ENCODE measurements around the gene CHRNA4.

CHRNA4 gene

GRCh38 chr20:63347950-63348827, 13.0 kb downstream of the CHRNA4 start:
- H4K20me1 ChIP-seq (ENCODE audit: control insufficient read depth, insufficient read depth, low read depth, low read length), result no peaks in the 10 kb centered on the region
- no peaks in the 10 kb centered on the region for H3K27me3 ChIP-seq (ENCODE audit: control insufficient read depth, low read length)
- TF ChIP-seq EZH2phosphoT487 (IDR thresholded peaks at IDR 0.05; ENCODE audit: borderline replicate concordance, low read length) (no peak), CTCF (IDR thresholded peaks at IDR 0.05; ENCODE audit: low read depth, low read length, poor library complexity, severe bottlenecking) (no peak)
- peaks cover 31% of the 10 kb centered on the region; the same call in 1 of the 2 replicates for H3K9me3 ChIP-seq (ENCODE audit: control insufficient read depth, insufficient read depth, low read length)
- H3K4me1 ChIP-seq (ENCODE audit: control insufficient read depth, low read length), result no peaks in the 10 kb centered on the region
- no peaks in the 10 kb centered on the region for H3F3A ChIP-seq (ENCODE audit: control insufficient read depth, insufficient read depth)
- H3K9me2 ChIP-seq (replicated peaks; ENCODE audit: control insufficient read depth, low read length), result no peaks in the 10 kb centered on the region
- H3K4me2 ChIP-seq (ENCODE audit: low read length), result no peak overlapping the region
- no peak overlapping the region for H3K4me3 ChIP-seq (ENCODE audit: low read length)
- H3K36me3 ChIP-seq (ENCODE audit: control insufficient read depth, low read length), result no peaks in the 10 kb centered on the region
- H3K27ac ChIP-seq (ENCODE audit: low read depth, low read length), result no peak overlapping the region
- H3K79me2 ChIP-seq (ENCODE audit: control insufficient read depth, low read length), result no peaks in the 10 kb centered on the region

- Histone ChIP-seq H3K27ac (ENCODE audit: low read depth, low read length) (no peak overlapping the region), H3K4me1 (ENCODE audit: control insufficient read depth, low read length) (no peaks in the 10 kb centered on the region), H3K79me2 (ENCODE audit: control insufficient read depth, low read length) (no peaks in the 10 kb centered on the region), H3K36me3 (ENCODE audit: control insufficient read depth, low read length) (no peaks in the 10 kb centered on the region), H3K9me2 (replicated peaks; ENCODE audit: control insufficient read depth, low read length) (no peaks in the 10 kb centered on the region), H3K4me2 (ENCODE audit: low read length) (no peak overlapping the region), H3K9me3 (ENCODE audit: control insufficient read depth, insufficient read depth, low read length) (peaks cover 22% of the 10 kb centered on the region; the same call in 1 of the 2 replicates), H3F3A (ENCODE audit: control insufficient read depth, insufficient read depth) (no peaks in the 10 kb centered on the region), H4K20me1 (ENCODE audit: control insufficient read depth, insufficient read depth, low read depth, low read length) (no peaks in the 10 kb centered on the region), H3K27me3 (ENCODE audit: control insufficient read depth, low read length) (no peaks in the 10 kb centered on the region), H3K4me3 (ENCODE audit: low read length) (no peak overlapping the region)
- TF ChIP-seq CTCF (IDR thresholded peaks at IDR 0.05; ENCODE audit: low read depth, low read length, poor library complexity, severe bottlenecking) (no peak), EZH2phosphoT487 (IDR thresholded peaks at IDR 0.05; ENCODE audit: borderline replicate concordance, low read length) (no peak)
These were observed 13.9 kb downstream of the CHRNA4 start for GRCh38 chr20:63347081-63347741.

DNA sequence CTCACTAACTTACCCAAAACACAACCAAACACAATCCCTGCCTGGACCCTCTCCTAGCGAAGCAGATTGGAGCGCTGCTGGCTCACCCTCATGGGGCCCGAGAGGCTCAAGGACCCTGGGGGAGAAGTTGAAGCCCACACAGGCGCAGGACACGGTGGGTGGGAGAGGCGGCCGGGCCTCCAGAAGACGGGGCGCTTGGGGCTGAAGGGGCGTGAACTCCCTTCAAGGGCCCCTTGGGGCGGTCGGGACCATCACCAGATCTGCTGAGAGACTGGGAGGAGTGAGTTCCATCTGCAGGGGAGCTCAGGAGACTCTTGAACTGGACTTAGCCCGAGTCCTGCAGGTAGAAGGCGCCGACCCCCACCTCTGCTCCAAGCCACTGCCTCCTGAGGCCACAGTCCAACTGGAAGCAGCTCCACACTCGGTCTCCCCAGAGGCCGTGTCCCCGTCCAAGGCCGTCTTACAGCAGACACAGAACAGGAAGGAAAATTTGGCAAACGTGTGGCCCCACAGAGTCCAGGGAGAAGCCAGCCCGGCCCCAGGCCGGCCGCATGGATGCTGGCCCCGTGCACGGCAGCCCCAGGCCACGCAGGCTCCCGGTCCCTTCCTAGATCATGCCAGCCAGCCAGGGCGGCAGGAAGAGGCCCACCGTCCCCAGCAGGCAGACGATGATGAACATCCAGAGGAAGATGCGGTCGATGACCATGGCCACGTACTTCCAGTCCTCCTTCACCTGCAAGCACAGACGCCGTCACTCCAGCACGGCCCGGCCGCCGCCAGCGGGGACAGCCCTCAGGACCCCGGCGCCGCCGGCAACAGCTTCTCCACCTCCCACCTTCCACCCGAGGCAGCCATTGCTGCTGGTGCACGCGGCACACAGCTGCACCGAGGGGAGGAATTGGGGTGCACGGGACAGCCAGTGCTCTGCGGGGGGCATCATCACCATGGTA, 14.7 kb downstream of the CHRNA4 start:
- Histone ChIP-seq H3K4me3 (ENCODE audit: low read length) (no peak overlapping the region), H3K27me3 (ENCODE audit: control insufficient read depth, low read length) (no peaks in the 10 kb centered on the region), H4K20me1 (ENCODE audit: control insufficient read depth, insufficient read depth, low read depth, low read length) (no peaks in the 10 kb centered on the region), H3K9me3 (ENCODE audit: control insufficient read depth, insufficient read depth, low read length) (peaks cover 14% of the 10 kb centered on the region; the same call in 1 of the 2 replicates), H3K9me2 (replicated peaks; ENCODE audit: control insufficient read depth, low read length) (no peaks in the 10 kb centered on the region), H3K36me3 (ENCODE audit: control insufficient read depth, low read length) (no peaks in the 10 kb centered on the region), H3K4me2 (ENCODE audit: low read length) (no peak overlapping the region), H3K79me2 (ENCODE audit: control insufficient read depth, low read length) (no peaks in the 10 kb centered on the region), H3F3A (ENCODE audit: control insufficient read depth, insufficient read depth) (no peaks in the 10 kb centered on the region), H3K27ac (ENCODE audit: low read depth, low read length) (no peak overlapping the region), H3K4me1 (ENCODE audit: control insufficient read depth, low read length) (no peaks in the 10 kb centered on the region)
- no peak for TF ChIP-seq CTCF (IDR thresholded peaks at IDR 0.05; ENCODE audit: low read depth, low read length, poor library complexity, severe bottlenecking)
- TF ChIP-seq EZH2phosphoT487 (IDR thresholded peaks at IDR 0.05; ENCODE audit: borderline replicate concordance, low read length), result no peak

Data from DOHH2 (cell line).